HL-60/S4 treated with phorbol 12-myristate 13-acetate at 8.2 ng/mL for 4 days and 3 days (cell line): ENCODE data around the gene PRDM2.

ENCODE experiments used
- in situ Hi-C: fragments of 300-500 bp; cut with MboI; formaldehyde crosslinking; loops from 2 replicates; pipeline ENCODE4 v1.15.0; 2022; ENCODE audit warnings: low sequenced_read_pairs

Gene PRDM2

GRCh38 chr1:13812456-13813397 is 112.7 kb downstream of the PRDM2 start:
- in situ Hi-C loops = no loop called here

DNA sequence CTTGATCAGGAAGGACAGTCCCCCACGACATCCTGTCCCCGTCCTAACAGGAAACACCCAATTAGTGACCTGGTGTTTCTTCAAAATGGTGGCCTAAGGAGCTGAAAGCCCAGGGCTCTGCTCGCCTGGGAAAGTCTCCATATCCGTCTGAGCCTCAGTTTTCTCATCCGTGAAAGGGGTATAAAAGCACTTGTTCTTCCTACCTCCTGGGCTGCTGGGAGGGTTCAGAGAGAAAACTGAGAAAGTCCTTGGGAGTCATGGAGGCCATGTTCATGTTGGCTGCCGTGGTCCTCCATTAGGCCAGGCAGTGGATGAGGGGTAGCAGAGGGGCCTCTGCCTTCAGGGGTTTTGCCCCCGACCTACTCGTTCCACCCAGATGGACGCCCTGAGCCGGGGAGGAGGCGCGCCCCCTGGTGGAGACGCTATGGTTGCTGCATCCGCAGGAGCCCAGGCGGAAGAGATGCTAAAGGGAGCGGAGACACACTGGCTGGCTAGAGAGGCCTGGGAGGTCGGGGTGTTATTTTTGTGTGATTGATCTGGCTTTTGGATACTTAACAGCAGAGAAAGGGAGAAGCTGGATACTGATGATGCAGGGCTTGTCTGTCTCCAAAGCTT is 113.5 kb downstream of the PRDM2 start:
- in situ Hi-C loops = no loop called here

DNA sequence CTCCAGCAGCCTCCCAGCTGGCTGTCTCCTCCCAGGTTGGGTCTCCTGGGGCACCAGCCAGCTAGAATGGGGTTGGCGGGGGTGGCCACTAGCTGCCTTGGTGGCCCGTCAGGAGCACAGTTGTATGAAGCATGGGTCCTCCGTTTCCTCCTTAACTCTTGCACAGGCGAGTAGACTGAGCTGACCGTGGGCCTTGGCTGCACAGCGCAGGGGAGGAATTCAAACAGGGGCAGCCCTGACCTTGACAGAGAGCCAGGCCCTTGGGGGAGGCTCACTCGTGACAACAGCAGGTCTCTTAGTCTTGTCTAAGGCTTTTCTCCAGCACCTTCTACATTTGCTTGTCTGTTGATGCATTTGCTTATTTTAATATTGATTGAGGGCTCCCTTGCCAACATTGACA is 114.1 kb downstream of the PRDM2 start:
- in situ Hi-C loops = no loop called here

- in situ Hi-C loops = no loop called here
These were observed 116.2 kb downstream of the PRDM2 start for GRCh38 chr1:13816016-13816760.

DNA sequence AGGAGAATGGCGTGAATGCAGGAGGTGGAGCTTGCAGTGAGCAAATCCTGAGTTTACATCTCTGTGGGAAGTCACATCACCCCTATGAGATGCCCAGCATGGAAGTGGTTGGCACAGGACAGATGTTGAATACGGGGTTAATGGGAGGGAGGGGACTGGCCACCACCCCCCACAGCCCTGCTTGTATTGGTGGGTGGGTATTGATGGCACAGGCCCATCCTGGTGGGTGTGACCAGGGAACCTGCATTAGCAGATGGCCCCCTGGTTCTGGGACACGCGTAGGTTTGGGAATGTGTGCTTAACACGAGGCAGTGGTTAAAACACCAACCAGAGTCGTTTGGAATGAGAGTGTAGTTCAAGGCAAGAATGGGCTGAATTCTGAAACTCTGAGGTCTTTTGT is 117.9 kb downstream of the PRDM2 start:
- in situ Hi-C loops = no loop called here

GRCh38 chr1:13818926-13819325 is 118.9 kb downstream of the PRDM2 start:
- in situ Hi-C loops = no loop called here

GRCh38 chr1:13819642-13820041 is 119.7 kb downstream of the PRDM2 start:
- in situ Hi-C loops = no loop called here

DNA sequence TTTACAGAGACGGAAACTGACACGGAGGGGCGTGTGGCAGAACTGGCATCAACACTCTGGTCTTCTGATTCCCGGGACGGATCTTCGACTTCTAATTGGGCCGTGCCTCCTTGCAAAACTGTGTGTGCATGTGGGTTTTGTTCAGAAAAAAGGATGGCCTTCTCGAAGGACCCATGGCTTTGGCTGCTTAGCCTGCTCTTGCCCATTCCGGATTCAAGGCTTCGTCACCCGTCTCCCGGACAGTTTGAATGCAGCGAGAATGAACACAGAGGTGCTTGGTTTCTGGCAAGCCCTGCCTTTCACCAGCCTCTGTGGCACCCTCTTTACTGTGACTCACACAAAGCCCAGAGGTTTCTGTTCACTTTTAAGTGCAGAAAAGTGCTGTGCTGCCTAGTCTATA is 120.1 kb downstream of the PRDM2 start:
- in situ Hi-C loops = no loop called here

DNA sequence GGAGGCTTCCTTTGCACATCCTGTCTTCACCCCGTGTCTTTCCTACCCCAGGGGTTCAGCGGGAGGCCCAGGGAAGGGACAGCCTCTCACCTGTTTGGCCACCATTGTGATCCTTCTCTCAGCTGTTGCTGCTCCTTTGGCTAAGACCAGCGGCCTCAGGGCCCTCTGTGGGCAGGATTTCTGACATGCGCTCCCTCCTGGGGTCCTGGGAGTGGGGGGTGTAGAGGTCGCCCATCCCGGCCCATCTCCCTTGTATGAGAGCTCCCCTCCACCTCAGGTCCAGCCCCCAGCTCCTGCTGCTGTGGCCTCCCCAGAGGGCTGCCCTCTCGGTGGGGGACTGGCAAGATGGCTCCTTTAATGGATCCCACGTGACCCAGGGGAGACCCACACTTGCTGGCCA is 120.5 kb downstream of the PRDM2 start:
- in situ Hi-C loops = no loop called here

- in situ Hi-C loops = no loop called here
These were observed 123.3 kb downstream of the PRDM2 start for GRCh38 chr1:13823126-13823880.

GRCh38 chr1:13823936-13824335 is 123.9 kb downstream of the PRDM2 start:
- in situ Hi-C loops = no loop called here

- in situ Hi-C loops = no loop called here
These were observed 124.6 kb downstream of the PRDM2 start for GRCh38 chr1:13824626-13825025.

DNA sequence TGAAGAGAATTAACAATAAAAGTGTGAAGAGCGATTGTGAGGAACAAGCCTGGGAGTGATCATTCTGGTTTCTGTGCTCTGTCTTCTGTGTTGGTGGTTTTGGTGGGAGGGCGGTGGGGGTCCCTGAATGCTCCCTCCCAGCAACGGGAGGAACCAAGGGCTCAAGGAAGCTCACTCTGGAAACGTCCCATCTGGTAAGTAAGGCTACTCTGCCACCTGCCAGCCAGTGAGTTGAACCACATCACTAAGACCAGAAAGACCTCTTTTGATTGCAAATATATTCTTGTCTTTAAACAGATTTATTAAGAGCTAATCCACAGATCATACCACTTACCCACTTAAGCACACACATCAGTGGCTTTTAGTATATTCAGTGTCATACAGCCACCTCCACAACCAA is 125.0 kb downstream of the PRDM2 start:
- in situ Hi-C loops = no loop called here

GRCh38 chr1:13826009-13826408 is 126.0 kb downstream of the PRDM2 start:
- in situ Hi-C loops = no loop called here

GRCh38 chr1:13826591-13826990 is 126.6 kb downstream of the PRDM2 start:
- in situ Hi-C loops = no loop called here

DNA sequence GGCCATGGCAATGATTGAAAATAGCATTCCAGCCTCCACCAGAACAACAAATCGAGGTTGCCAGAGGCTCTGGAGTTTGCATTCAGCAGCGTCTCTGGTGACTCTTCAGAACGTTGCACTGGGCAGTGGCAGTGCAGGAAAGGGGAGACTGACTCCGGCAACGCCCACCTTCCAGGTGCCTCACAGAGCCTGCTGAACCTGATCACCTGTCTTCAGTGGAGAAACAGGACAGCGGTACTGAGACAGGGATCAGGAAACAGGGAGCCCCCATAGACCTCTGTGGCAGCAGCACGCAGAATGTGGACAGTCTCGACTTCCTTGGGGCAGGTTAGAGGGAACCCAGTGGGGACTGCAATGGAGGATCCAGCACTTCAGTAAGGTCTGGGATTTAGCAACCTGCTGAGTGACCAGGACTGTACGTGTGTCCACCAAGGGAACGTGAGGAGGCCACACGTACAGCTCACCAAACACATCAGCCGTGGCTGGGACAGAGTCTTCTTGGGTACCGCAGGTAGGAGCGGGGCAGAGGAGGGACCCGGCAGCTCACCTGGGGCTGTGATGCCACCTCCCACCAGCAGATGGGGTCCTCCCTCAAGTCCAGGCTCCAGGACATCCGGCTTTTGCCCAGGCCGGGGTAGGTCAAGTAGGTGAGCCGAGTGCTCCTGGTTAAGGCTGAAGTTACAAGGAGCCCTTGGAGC is 128.6 kb downstream of the PRDM2 start:
- in situ Hi-C loops = no loop called here

GRCh38 chr1:13829152-13829769 is 129.3 kb downstream of the PRDM2 start:
- in situ Hi-C loops = no loop called here

- in situ Hi-C loops = no loop called here
These were observed 130.2 kb downstream of the PRDM2 start for GRCh38 chr1:13830170-13830569.

DNA sequence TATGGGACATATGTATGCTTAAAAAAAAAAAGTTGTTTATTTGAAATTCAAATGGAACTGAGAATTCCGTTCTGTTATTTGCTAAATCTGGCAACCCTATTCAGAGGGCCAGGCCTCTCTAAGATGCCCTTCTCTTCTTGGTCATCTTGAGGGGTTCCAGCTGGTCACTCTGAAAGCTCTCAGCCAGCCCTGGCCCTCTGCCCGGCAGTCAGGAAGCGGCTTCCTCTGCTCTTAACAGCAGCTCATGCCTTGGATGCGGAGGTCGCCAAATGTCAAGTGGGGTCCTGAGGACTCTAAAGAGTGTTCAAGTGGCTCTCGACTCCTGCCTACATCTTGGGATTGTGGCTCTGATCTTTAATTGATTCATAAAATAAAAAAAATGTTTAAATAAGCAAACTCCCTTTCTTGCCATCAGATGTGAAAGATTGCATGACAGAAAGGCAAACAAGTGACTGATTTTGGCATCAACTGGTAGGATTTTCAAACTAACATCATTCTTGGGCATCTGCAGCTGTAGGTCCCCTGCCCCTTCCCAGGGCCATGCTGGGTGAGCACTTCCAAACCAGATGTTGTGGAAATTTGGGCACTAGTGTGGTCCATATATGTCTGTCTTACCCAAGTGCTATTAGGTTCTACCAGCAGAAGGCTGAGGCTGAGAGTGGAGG is 130.8 kb downstream of the PRDM2 start:
- in situ Hi-C loops = no loop called here
